NK-92 treated with Interleukin-12 subunit alpha and Interleukin-12 subunit beta, amount 100 ng/mL, for 24 hours (cell line): ENCODE data around the gene KCNK15.

ENCODE experiments used
- DNase-seq: peaks from one replicate; lab custom pipeline; 2025; lab: John Stamatoyannopoulos, UW

The KCNK15 gene

DNA sequence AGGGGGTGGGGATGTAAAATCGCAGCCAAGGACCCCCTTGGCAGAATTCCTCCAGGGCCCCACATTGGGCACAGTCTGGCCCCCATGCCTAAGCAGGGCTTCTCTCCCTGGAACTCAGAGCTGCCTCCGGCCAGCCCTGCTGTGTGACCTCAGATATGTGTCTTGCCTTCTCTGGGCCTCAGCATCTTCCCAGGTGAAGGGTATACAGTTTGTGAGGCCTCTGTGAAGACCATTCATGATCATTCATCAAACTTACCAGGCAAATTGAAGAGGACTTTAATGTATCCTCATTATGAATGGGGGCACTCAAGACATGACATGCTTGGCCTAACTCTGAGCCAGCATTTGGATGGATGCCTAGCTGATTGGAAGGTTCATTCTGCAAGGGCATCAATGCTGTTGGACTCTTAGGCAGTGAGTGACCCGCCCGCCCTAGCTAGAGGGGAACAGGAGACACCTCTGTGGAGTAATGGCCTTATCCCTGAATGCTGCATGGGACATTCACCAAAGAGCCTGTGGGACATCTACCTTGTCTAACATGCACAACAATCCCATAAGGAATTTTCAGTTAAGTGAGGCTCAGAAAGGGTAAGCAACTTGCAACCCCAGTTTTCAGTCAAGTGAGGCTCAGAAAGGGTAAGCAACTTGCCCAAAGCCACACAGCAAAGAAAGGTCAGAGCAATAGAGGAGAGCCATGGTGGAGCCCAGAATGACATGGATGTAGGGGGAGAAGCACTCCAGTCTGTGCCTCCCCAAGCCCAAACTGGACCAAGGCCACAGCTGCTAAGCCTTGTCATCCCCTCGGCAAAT lies 30.0 kb upstream of the KCNK15 start:
- no peak for DNase-seq

DNA sequence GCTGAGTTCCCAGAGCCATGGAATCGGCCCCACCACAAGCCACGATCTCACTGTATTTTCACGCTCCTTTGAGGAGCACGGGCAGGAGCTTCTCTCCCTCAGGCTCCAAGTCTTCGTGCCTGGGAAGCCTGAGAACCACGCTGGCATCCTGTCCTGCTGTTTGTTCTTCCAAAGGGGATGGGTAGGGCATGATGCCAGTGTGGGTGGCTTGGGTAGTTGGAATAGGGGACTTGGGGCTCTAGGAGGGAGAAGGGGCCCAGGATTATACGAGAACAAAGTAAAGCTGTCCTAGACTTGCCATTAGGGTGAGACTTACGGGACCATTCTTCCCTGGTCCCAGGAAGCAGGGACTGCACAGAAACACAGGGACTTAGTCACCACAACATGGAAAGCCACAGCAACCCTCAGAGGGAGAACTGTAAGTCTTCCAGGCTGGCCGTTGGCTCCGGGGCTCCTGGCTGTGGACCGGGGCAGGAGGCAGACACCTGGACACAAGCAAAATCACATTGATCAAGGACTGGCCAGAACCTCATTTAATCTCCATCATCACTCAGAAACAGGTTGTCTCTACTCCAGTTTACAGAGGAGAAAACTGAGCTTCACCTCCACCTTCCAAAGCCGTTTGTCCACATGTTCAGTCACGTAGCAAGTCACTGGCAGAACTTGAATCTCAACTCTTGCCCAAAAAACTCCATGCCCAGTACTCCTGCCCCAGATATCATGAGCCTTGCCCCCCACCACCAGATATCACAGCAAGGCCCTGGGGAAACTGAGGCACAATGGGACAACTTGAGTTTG lies 29.2 kb upstream of the KCNK15 start:
- DNase-seq = no peak

- no peak for DNase-seq
Measured at GRCh38 chr20:44717986-44718385, 27.7 kb upstream of the KCNK15 start.

GRCh38 chr20:44719841-44720240 lies 25.8 kb upstream of the KCNK15 start:
- DNase-seq = no peak

DNA sequence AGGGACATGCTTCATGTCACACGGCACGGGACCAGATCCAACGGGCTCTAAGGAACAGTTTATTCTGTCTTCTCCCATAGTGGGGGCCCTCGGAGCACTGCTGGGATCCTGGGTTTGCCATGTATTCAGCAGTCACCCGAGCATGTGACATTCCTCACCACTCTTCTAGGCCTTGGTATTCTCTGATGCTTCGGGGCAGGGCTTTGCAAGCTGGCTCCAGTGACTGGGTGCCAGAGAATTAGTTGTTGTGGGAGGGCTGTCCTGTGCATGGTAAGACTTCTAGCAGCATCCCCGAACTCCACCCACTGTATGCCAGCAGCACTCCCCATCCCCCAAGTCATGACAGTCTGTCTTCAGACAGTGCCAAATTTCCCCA lies 25.1 kb upstream of the KCNK15 start:
- DNase-seq = no peak

- no peak for DNase-seq
Measured at GRCh38 chr20:44720997-44721784, 24.5 kb upstream of the KCNK15 start.

DNA sequence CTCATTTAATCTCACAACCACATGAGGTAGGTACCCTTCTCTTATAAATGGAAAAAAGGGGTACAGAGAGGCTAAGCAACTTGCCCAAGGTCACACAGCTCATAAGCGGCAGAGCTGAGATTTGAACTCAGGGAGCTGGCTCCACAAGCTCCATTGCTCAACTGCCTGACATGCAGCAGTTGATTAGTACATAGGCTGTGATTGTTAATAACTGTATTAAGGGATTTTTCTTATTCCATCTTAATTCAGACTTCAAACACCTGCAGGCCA lies 23.9 kb upstream of the KCNK15 start:
- no peak for DNase-seq

DNA sequence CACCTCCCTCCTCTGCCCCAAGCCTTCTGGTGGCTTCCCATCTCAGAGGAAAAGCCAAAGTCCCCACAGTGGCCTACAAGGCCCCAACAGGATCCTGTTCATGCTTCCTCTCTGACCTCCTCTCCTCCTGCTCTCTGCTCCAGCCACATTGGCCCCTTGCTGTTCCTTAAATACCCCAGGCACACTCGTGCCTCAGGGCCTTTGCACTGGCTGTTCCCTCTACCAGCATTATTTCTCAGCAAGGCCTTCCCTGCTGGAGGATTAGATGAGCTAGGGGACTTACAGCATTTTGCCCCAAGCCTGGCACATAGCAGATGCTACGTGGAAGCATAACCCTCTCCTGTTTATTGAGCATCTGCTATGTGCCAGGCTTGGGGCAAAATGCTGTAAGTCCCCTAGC lies 22.7 kb upstream of the KCNK15 start:
- DNase-seq = no peak

- no peak for DNase-seq
Measured at GRCh38 chr20:44723391-44723790, 22.3 kb upstream of the KCNK15 start.

DNA sequence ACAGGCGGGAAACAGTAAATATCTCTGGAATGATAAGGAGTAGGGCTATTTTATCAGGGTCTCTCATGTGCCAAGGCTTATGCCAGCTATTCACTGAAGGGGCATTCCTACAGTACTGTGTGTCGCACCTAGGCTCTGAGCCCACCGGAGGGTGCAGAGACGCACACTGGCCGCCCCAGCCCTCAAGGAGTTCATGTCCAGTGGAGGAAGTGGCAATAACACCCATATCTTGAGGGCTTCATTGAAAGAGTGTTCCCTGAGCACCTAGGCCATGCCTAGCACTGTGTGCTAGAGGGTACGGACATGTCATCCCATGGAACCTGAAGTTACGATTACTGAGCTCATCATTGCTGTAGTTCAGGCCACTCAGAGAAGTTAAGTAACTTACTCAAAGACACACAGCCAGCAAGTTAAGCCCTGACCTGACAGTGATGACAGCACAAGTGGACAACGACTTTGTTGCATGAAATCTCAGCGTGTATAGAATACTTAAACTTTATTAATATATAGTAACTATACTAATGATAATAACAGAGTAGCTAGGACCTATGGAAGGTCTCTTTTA lies 21.8 kb upstream of the KCNK15 start:
- no peak for DNase-seq

DNA sequence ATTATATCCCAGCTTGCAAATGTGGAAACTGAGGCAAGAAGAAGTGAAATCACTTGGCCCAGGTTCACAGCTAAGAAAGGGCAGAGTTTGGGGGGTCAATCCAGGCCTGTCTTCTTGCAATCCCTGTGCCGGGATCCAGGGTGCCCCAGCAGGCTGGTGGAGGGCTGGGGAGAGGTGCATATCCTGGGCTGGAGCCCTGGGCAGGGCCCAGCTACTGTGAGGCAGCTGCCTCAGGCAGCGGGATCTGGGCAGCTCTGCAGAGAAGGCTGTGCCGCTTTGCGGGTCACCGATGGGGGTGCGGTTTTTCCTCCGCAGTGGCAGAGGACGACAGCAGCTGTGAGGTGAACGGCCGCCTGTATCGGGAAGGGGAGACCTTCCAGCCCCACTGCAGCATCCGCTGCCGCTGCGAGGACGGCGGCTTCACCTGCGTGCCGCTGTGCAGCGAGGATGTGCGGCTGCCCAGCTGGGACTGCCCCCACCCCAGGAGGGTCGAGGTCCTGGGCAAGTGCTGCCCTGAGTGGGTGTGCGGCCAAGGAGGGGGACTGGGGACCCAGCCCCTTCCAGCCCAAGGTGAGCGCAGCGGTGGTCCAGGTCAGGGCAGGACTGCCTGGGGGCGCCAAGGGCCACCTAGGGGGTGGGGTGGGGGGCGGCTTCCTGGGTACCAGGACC lies 21.1 kb upstream of the KCNK15 start:
- DNase-seq = no peak

- no peak for DNase-seq
Measured at GRCh38 chr20:44725837-44726236, 19.8 kb upstream of the KCNK15 start.

DNA sequence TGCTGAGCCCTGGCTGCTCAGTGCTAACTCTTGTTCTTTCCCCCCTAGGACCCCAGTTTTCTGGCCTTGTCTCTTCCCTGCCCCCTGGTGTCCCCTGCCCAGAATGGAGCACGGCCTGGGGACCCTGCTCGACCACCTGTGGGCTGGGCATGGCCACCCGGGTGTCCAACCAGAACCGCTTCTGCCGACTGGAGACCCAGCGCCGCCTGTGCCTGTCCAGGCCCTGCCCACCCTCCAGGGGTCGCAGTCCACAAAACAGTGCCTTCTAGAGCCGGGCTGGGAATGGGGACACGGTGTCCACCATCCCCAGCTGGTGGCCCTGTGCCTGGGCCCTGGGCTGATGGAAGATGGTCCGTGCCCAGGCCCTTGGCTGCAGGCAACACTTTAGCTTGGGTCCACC lies 18.6 kb upstream of the KCNK15 start:
- DNase-seq = no peak

DNA sequence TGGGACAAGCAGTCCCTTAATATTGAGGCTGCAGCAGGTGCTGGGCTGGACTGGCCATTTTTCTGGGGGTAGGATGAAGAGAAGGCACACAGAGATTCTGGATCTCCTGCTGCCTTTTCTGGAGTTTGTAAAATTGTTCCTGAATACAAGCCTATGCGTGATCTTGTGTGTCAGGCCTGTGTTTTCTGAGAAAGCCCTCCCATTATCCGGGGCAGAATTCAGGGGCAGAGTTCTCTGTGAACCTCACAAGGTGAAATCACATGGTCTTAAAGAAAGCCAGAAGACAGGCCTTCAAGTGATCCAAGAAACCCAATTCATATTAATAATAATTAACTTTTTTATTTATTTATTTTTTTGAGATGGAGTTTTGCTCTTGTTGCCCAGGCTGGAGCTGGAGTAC lies 18.0 kb upstream of the KCNK15 start:
- no peak for DNase-seq

DNA sequence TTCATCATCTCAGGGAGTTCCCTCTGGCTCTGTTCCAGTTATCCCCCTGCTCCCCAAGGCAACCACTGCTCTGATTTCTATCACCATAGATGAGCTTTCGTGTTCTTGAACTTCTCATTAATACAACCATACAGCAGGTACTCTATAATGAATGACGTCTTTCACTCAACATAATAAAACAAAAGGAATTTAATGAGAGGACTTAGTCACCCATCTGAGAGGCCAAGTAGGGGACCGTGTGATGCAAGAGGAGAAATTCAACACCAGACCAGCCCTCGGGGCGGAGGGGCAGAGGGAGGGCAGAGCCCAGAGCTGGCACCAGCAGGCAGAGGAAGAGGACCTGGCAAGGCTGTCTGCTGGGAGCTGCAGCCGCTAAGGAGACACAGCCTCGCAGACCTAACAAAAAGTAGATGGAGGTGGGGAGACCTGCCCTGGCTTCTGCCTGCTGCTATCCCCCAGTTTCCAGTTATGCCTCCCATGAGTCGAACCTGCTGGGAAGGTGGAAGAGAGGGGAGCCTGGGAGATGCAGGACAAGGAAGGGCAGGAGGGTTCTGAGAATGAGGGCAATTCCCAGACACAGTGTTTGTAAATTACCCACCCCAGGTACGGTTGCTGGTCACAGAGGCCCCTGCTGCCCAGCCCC lies 16.7 kb upstream of the KCNK15 start:
- no peak for DNase-seq

GRCh38 chr20:44730441-44730840 lies 15.2 kb upstream of the KCNK15 start:
- DNase-seq = no peak

GRCh38 chr20:44731657-44732056 lies 14.0 kb upstream of the KCNK15 start:
- no peak for DNase-seq

GRCh38 chr20:44732327-44732726 lies 13.3 kb upstream of the KCNK15 start:
- DNase-seq = no peak

GRCh38 chr20:44733341-44734069 lies 12.2 kb upstream of the KCNK15 start:
- DNase-seq = peak; percentile 7

- no peak for DNase-seq
Measured at GRCh38 chr20:44734938-44735337, 10.7 kb upstream of the KCNK15 start.

DNA sequence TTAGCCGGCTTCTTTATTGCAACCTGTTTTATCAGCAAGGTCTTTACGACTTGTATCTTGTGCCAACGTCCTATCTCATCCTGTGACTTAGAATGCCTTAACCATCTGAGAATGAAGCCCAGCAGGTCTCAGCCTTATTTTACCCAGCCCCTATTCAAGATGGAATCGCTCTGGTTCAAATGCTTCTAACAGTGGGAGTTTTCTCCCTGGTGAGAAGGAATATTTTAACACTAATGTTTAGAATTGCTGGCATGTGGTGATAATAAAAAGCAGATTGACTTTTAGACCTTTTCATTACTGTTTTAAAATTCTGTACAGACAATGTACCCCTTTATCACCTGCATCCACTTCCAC lies 9.9 kb upstream of the KCNK15 start:
- DNase-seq = no peak
